NCI-H82 treated with DMSO at 0.1 percent for 48 hours (cell line): Measurements from ENCODE around the gene POLR3B.
"Not testable (repeated sequence)": the region's sequence is repeated elsewhere in the genome, so short reads cannot be mapped to it uniquely, and the experiment has no call there.

Source experiments
- DNase-seq: peaks from one replicate; lab custom pipeline; 2025; ENCODE audit not compliant: unreplicated experiment; lab: John Stamatoyannopoulos, UW

Gene POLR3B

GRCh38 chr12:106459124-106459523 lies 101.6 kb downstream of the POLR3B start:
- no peak for DNase-seq

- no peak for DNase-seq
Measured at GRCh38 chr12:106459534-106459933, 102.0 kb downstream of the POLR3B start.

GRCh38 chr12:106461730-106462129 lies 104.2 kb downstream of the POLR3B start:
- no peak for DNase-seq

GRCh38 chr12:106465605-106466004 lies 108.1 kb downstream of the POLR3B start:
- DNase-seq, result not testable (repeated sequence)

GRCh38 chr12:106475662-106476061 lies 118.1 kb downstream of the POLR3B start:
- DNase-seq, result not testable (repeated sequence)

GRCh38 chr12:106477627-106478026 lies 120.1 kb downstream of the POLR3B start:
- not testable (repeated sequence) for DNase-seq

- DNase-seq, result no peak
Measured at GRCh38 chr12:106480251-106480650, 122.7 kb downstream of the POLR3B start.

GRCh38 chr12:106481246-106481645 lies 123.7 kb downstream of the POLR3B start:
- no peak for DNase-seq

GRCh38 chr12:106487664-106488063 lies 130.1 kb downstream of the POLR3B start:
- no peak for DNase-seq

GRCh38 chr12:106488884-106489283 lies 131.3 kb downstream of the POLR3B start:
- DNase-seq, result no peak

- DNase-seq, result no peak
Measured at GRCh38 chr12:106490264-106490663, 132.7 kb downstream of the POLR3B start.

- no peak for DNase-seq
Measured at GRCh38 chr12:106492857-106493256, 135.3 kb downstream of the POLR3B start.

GRCh38 chr12:106493531-106493930 lies 136.0 kb downstream of the POLR3B start:
- no peak for DNase-seq

GRCh38 chr12:106495354-106495965 lies 137.9 kb downstream of the POLR3B start:
- no peak for DNase-seq

GRCh38 chr12:106498056-106498455 lies 140.5 kb downstream of the POLR3B start:
- DNase-seq, result no peak

GRCh38 chr12:106499628-106500027 lies 142.1 kb downstream of the POLR3B start:
- no peak for DNase-seq

GRCh38 chr12:106506691-106507090 lies 149.1 kb downstream of the POLR3B start:
- no peak for DNase-seq

GRCh38 chr12:106508966-106509365 lies 151.4 kb downstream of the POLR3B start:
- no peak for DNase-seq

GRCh38 chr12:106511365-106511764 lies 153.8 kb downstream of the POLR3B start:
- no peak for DNase-seq

GRCh38 chr12:106517314-106517713 lies 159.8 kb downstream of the POLR3B start:
- DNase-seq, result no peak

GRCh38 chr12:106519607-106520021 lies 162.1 kb downstream of the POLR3B start:
- DNase-seq, result no peak

- DNase-seq, result no peak
Measured at GRCh38 chr12:106521901-106522300, 164.4 kb downstream of the POLR3B start.

- DNase-seq, result no peak
Measured at GRCh38 chr12:106522708-106523107, 165.2 kb downstream of the POLR3B start.
